ENCODE results near the gene RASIP1.

DNA sequence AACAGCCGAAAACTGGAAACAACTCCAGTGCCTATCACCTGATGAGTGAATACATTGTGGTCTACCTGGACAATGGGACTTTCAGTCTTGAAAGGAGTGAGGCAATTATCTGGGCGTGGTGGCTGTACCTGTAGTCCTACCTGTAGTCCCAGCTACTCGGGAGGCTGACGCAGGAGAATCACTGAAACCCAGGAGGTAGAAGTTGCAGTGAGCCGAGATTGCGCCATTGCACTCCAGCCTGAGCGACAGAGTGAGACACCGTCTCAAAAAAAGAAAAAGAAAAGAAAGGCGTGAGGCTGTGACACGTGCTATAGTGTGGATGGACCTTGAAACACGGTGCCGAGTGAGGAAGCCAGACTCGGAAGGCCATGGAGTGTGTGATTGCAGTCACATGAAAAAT, 63.5 kb downstream of the RASIP1 start:
- TF ChIP-seq, protein P1, sequence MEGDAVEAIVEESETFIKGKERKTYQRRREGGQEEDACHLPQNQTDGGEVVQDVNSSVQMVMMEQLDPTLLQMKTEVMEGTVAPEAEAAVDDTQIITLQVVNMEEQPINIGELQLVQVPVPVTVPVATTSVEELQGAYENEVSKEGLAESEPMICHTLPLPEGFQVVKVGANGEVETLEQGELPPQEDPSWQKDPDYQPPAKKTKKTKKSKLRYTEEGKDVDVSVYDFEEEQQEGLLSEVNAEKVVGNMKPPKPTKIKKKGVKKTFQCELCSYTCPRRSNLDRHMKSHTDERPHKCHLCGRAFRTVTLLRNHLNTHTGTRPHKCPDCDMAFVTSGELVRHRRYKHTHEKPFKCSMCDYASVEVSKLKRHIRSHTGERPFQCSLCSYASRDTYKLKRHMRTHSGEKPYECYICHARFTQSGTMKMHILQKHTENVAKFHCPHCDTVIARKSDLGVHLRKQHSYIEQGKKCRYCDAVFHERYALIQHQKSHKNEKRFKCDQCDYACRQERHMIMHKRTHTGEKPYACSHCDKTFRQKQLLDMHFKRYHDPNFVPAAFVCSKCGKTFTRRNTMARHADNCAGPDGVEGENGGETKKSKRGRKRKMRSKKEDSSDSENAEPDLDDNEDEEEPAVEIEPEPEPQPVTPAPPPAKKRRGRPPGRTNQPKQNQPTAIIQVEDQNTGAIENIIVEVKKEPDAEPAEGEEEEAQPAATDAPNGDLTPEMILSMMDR (IDR thresholded peaks at IDR 0.05): no peak
- TF ChIP-seq JUNB (IDR thresholded peaks at IDR 0.05) (no peak), CHD4 (IDR thresholded peaks at IDR 0.05; ENCODE audit: borderline replicate concordance) (no peak), POLR2A (IDR thresholded peaks at IDR 0.05; ENCODE audit: low read length) (no peak), CHD2 (IDR thresholded peaks at IDR 0.05; ENCODE audit: low read length, partially characterized antibody) (no peak), RAD21 (conservative IDR thresholded peaks at IDR 0.05 in 1 of 2, IDR thresholded peaks at IDR 0.05 in 1 of 2) (no peak), EP300 (IDR thresholded peaks at IDR 0.05) (no peak), RARB (CRISPR knock-in tag; IDR thresholded peaks at IDR 0.05) (no peak), HEYL (CRISPR knock-in tag; IDR thresholded peaks at IDR 0.05) (no peak), RFX5 (IDR thresholded peaks at IDR 0.05) (no peak), RCOR1 (IDR thresholded peaks at IDR 0.05; ENCODE audit: low read depth, low read length) (no peak), HOXA7 (CRISPR knock-in tag; IDR thresholded peaks at IDR 0.05) (no peak)
- TF ChIP-seq, protein P2, sequence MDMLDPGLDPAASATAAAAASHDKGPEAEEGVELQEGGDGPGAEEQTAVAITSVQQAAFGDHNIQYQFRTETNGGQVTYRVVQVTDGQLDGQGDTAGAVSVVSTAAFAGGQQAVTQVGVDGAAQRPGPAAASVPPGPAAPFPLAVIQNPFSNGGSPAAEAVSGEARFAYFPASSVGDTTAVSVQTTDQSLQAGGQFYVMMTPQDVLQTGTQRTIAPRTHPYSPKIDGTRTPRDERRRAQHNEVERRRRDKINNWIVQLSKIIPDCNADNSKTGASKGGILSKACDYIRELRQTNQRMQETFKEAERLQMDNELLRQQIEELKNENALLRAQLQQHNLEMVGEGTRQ (IDR thresholded peaks at IDR 0.05): no peak
